HG03571 (cell line): ENCODE measurements around the gene REPIN1.

Source experiments
- ATAC-seq: cut with Tn5 transposase; IDR thresholded peaks from one replicate; pipeline ENCODE4 v1.9.1; 2021; ENCODE audit not compliant: unreplicated experiment

REPIN1 gene

DNA sequence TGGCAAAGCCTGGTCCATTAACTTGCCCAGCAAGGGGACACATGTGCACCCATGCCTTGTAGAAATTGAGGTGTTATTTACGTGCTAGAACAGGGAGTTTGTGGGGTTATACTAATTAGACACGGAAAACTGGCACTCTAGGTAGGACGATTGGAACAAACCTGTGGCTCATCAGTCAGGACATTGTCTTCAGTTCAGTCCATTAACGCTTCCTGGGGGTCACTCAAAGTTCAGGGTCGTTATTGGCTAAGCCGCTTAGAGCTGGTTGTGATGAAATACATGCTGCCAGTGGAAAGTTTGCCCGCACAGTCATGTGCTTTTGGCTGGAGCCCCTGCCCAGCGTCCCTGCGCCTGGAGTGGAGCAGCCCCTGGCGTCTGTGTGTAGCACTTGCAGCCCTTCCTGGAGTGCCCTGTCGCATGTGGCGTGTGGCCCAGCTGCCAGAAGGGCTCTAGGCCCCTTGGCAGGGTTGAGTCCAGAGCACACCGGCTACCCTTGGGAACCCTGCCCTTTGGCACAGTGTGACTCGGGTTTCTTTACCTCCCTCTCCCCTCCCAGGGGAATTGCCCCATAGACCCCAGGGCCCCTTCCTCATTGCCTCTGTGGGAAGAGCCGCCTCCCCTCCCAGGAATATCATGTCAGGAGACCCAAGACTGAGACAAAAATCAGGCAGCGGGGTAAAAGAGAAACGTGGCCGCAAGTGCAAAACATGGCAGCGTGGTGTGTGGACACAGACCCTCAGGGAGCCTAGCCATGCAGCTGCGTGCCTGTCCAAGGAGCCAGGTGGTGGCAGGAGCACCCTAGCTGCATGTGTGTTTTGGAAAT lies 20.3 kb downstream of the REPIN1 start:
- no peak for ATAC-seq

GRCh38 chr7:150389532-150389816 lies 20.9 kb downstream of the REPIN1 start:
- no peak for ATAC-seq

GRCh38 chr7:150390205-150390604 lies 21.6 kb downstream of the REPIN1 start:
- no peak for ATAC-seq

GRCh38 chr7:150393325-150393724 lies 24.7 kb downstream of the REPIN1 start:
- ATAC-seq, result no peak

GRCh38 chr7:150396426-150396825 lies 27.8 kb downstream of the REPIN1 start:
- ATAC-seq, result no peak

DNA sequence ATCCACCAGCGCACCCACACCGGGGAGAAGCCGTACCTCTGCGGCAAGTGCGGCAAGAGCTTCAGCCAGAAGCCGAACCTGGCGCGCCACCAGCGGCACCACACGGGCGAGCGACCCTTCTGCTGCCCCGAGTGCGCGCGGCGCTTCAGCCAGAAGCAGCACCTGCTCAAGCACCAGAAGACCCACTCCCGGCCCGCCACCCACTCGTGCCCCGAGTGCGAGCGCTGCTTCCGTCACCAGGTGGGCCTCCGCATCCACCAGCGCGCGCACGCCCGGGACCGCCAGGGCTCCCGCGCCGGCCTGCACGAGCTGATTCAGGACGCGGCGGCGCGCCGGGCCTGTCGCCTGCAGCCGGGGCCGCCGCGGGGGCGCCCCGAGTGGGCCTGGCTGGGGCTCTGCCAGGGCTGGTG lies 28.2 kb downstream of the REPIN1 start:
- ATAC-seq, result no peak

DNA sequence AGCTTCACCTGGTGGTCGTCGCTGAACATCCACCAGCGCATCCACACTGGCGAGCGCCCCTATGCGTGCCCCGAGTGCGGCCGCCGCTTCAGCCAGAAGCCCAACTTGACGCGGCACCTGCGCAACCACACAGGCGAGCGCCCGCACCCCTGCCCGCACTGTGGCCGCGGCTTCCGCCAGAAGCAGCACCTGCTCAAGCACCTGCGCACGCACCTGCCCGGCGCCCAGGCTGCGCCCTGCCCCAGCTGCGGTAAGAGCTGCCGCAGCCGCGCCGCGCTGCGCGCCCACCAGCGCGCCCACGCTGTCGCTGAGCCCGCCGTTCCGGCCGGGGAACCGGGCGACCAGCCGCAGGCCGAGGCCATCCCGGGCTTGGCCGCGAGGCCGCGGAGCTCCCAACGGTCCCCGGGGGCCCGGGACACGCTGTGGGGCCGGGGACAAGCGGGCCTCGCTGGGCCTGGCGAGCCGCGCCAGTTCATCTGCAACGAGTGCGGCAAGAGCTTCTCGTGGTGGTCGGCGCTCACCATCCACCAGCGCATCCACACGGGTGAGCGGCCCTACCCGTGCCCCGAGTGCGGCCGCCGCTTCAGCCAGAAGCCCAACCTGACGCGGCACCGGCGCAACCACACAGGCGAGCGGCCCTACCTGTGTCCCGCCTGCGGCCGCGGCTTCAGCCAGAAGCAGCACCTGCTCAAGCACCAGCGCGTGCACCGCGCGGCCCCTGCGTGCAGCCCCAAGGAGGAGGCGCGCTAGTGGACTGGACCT lies 28.9 kb downstream of the REPIN1 start:
- no peak for ATAC-seq

GRCh38 chr7:150398108-150398964 lies 29.7 kb downstream of the REPIN1 start:
- no peak for ATAC-seq

DNA sequence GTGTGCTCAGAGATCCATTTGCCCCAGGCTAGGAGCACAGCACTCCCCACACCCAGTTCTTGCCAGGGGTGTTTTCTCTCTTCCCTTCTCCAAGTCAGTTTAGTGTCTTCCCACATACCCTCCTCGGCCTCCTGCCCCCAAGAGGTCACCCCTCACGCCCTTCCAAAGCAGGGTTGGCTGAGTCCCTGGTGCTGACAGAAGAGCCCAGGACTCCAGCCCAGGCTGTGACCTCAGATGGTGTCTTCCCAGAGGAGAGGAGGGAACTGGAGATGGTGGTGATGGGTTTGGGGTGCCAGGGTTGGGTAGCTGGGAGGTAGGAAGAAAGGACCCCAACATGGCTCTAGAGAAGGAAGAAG lies 30.3 kb downstream of the REPIN1 start:
- no peak for ATAC-seq

GRCh38 chr7:150399421-150400007 lies 30.9 kb downstream of the REPIN1 start:
- ATAC-seq, result no peak

GRCh38 chr7:150400008-150400787 lies 31.6 kb downstream of the REPIN1 start:
- no peak for ATAC-seq

DNA sequence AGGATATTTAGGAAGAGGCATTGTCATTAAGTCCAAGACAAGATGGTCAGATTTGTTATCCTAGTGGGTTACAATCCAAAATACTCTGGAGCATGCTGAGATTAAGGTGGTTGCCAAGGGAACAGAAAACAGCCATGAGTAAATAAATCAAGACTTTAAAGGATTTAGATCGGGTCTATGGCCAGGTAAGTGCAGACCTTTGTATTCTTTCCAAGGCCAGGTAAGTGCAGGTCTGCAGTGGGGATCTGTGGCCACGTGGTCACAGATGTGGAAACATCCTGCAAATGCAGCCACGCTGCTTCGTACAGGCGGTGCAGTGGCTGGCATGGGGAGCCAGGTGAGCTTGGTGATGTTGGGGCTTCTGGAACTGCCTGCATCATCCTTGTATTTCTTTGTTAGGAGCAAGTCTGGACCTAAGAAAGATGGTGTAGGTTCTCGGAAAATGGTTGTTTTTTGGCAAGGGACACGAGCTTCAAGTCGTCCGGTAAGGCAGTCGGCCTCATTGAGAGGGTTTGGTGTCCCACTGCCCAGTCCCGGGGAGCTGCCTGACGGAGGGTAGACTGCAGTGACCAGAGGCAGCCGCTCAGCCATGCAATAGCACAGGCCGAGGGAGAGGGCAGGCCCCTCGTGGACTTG lies 32.3 kb downstream of the REPIN1 start:
- ATAC-seq, result no peak

DNA sequence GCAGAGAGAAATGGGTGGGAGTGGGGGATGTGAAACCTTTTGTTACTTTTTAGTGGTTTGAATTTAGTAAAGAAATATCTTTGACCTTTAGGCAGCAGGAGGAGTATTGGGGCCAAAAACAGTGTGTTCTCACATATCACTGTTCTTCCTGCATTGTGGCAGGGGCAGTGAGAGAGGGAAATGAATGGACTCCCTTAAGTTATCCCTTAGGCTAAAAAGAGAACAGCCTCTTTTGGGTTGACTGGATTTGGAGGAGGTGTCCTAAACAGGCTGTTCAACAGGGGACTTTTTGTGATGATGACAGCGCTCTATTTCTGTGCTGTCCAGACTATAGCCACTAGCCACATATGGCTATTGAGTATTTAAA lies 32.8 kb downstream of the REPIN1 start:
- no peak for ATAC-seq

DNA sequence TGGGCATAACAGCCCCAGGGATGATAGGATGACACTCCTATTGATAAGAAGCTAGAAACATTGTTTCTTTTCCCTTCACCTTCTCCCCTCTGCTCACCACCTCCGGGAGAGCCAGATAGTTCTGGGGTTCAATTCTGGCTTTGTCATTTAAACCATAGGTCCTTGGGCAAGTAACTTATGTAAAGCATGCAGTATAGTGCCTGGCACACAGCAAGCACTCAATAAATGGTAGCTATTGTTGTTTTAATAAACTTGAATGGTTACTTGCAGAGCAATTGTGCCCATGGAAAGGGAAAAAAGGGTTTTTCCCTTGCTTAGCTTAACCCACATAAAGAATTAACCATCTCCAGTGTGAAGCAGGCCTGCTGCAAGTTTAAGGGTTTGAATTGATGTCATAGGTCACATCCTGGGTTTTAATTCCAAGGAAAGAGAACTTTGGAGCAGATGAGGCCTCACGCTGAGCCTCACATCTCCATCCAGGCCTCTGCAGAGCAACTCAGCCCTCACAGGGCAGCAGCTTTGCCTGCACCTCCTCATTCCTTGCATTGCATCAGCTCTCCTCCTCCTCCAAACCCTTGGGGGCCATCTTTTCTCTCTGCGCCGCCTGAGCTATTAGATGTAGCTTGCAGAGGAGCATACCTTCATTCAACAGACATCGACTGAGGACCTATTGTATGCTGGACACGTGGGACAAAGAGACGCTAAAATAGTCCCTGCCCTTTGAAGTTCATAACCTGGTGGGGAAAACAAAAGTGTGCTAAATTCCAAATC lies 33.4 kb downstream of the REPIN1 start:
- no peak for ATAC-seq

GRCh38 chr7:150402671-150403321 lies 34.2 kb downstream of the REPIN1 start:
- ATAC-seq, result no peak

DNA sequence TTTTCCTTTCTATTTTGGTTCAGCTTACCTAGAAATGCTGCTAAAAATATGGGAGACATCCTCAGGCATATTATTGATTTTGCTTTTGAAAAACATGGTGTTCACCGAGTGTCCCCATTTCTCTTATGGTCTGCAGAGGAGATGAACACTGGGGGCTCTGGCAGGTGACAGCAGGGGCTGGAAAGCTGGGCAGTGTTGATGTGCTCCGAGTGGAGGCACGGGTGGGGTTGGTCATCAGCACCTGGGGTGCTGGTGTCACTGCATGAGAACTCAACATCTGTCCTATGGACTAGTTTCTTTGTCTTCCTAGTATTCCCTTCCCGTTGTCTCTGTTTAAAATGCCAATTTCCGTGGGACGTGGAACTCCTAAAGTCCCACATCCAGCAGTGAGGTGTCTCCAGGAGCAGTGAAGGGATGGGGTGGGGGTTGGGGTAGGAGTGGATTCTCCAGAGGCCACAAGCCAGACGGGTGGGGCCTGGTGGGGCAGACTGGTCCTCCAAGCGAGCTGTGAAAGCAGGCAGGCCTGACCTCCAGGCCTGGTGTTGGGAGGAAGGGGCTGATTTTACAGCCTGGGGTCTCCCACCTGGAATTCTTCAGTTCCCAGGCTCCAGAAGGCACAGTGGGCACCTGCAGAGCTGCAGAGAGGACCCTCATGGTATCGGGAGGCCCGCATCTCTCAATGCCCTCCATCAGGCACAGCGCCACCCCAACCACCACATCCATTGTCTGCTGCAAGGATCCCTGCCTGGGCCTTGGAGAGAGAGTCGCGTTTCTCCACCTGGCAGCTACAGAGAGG lies 35.0 kb downstream of the REPIN1 start:
- ATAC-seq, result no peak

- no peak for ATAC-seq
These were observed 35.7 kb downstream of the REPIN1 start for GRCh38 chr7:150404172-150404804.
